Measurements from ENCODE around the gene HBD.

The HBD gene

GRCh38 chr11:5223686-5224085 is 10.6 kb downstream of the HBD start:
- no peak overlapping the region for H3K9ac ChIP-seq (ENCODE audit: low read depth, low read length)
- no peak for TF ChIP-seq CTCF (IDR thresholded peaks at IDR 0.05; ENCODE audit: borderline replicate concordance, extremely low read depth, low read length, poor library complexity, severe bottlenecking)
- TF ChIP-seq EZH2 (IDR thresholded peaks at IDR 0.05; ENCODE audit: borderline replicate concordance, low read depth, low read length, severe bottlenecking) = no peak
- no peak overlapping the region for H3K27ac ChIP-seq (ENCODE audit: low read length)
- no peaks in the 10 kb centered on the region for H4K20me1 ChIP-seq (ENCODE audit: insufficient read depth, low read length)
- H3K79me2 ChIP-seq (ENCODE audit: insufficient read depth, low read length) = no peaks in the 10 kb centered on the region
- no peak overlapping the region for H3K4me3 ChIP-seq (ENCODE audit: low read depth in 1 of 2, low read length in 2 of 2)
- H3K4me2 ChIP-seq (ENCODE audit: insufficient read depth, low read length) = no peak overlapping the region
- H3K36me3 ChIP-seq (ENCODE audit: insufficient read depth, low read length) = no peaks in the 10 kb centered on the region
- H3K27me3 ChIP-seq (ENCODE audit: insufficient read depth, low read length, poor library complexity) = peaks cover 3% of the 10 kb centered on the region
- H3K4me1 ChIP-seq (ENCODE audit: insufficient read depth, low read length) = no peaks in the 10 kb centered on the region
- H2AFZ ChIP-seq (ENCODE audit: low read depth, low read length) = no peak overlapping the region
- no peak for DNase-seq
- no peak for ATAC-seq (ENCODE audit: insufficient read depth, low read depth)
- no peaks in the 10 kb centered on the region for H3K9me3 ChIP-seq (ENCODE audit: insufficient read depth, low read length, severe bottlenecking)

GRCh38 chr11:5223146-5223545 is 11.1 kb downstream of the HBD start:
- H3K9ac ChIP-seq (ENCODE audit: low read depth, low read length) = no peak overlapping the region
- ATAC-seq (ENCODE audit: insufficient read depth, low read depth) (no peak), DNase-seq (no peak)
- H4K20me1 ChIP-seq (ENCODE audit: insufficient read depth, low read length) = no peaks in the 10 kb centered on the region
- H3K4me2 ChIP-seq (ENCODE audit: insufficient read depth, low read length) = no peak overlapping the region
- H3K4me1 ChIP-seq (ENCODE audit: insufficient read depth, low read length) = no peaks in the 10 kb centered on the region
- no peak overlapping the region for H3K4me3 ChIP-seq (ENCODE audit: low read depth in 1 of 2, low read length in 2 of 2)
- no peaks in the 10 kb centered on the region for H3K79me2 ChIP-seq (ENCODE audit: insufficient read depth, low read length)
- no peak overlapping the region for H3K27ac ChIP-seq (ENCODE audit: low read length)
- no peaks in the 10 kb centered on the region for H3K36me3 ChIP-seq (ENCODE audit: insufficient read depth, low read length)
- no peaks in the 10 kb centered on the region for H3K9me3 ChIP-seq (ENCODE audit: insufficient read depth, low read length, severe bottlenecking)
- H2AFZ ChIP-seq (ENCODE audit: low read depth, low read length) = no peak overlapping the region
- H3K27me3 ChIP-seq (ENCODE audit: insufficient read depth, low read length, poor library complexity) = peaks cover 3% of the 10 kb centered on the region
- no peak for TF ChIP-seq CTCF (IDR thresholded peaks at IDR 0.05; ENCODE audit: borderline replicate concordance, extremely low read depth, low read length, poor library complexity, severe bottlenecking)

GRCh38 chr11:5210376-5210885 is 23.9 kb downstream of the HBD start:
- Histone ChIP-seq H3K79me2 (ENCODE audit: insufficient read depth, low read length) (no peaks in the 10 kb centered on the region), H3K27ac (ENCODE audit: low read length) (no peak overlapping the region), H3K4me3 (ENCODE audit: low read depth in 1 of 2, low read length in 2 of 2) (no peak overlapping the region), H3K27me3 (ENCODE audit: insufficient read depth, low read length, poor library complexity) (peaks cover 4% of the 10 kb centered on the region), H3K36me3 (ENCODE audit: insufficient read depth, low read length) (no peaks in the 10 kb centered on the region), H3K4me1 (ENCODE audit: insufficient read depth, low read length) (no peaks in the 10 kb centered on the region), H4K20me1 (ENCODE audit: insufficient read depth, low read length) (no peaks in the 10 kb centered on the region), H3K4me2 (ENCODE audit: insufficient read depth, low read length) (no peak overlapping the region), H3K9me3 (ENCODE audit: insufficient read depth, low read length, severe bottlenecking) (no peaks in the 10 kb centered on the region), H2AFZ (ENCODE audit: low read depth, low read length) (no peak overlapping the region), H3K9ac (ENCODE audit: low read depth, low read length) (no peak overlapping the region)
- no peak for TF ChIP-seq CTCF (IDR thresholded peaks at IDR 0.05; ENCODE audit: borderline replicate concordance, extremely low read depth, low read length, poor library complexity, severe bottlenecking)
- no peak for TF ChIP-seq EZH2 (IDR thresholded peaks at IDR 0.05; ENCODE audit: borderline replicate concordance, low read depth, low read length, severe bottlenecking)
- ATAC-seq (ENCODE audit: insufficient read depth, low read depth) (no peak), DNase-seq (no peak)

GRCh38 chr11:5204787-5205186 is 29.5 kb downstream of the HBD start:
- Histone ChIP-seq H3K4me3 (ENCODE audit: low read depth in 1 of 2, low read length in 2 of 2) (no peak overlapping the region), H3K9me3 (ENCODE audit: insufficient read depth, low read length, severe bottlenecking) (no peaks in the 10 kb centered on the region), H3K79me2 (ENCODE audit: insufficient read depth, low read length) (no peaks in the 10 kb centered on the region), H2AFZ (ENCODE audit: low read depth, low read length) (no peak overlapping the region), H3K27me3 (ENCODE audit: insufficient read depth, low read length, poor library complexity) (peaks cover 9% of the 10 kb centered on the region), H3K27ac (ENCODE audit: low read length) (no peak overlapping the region), H3K4me1 (ENCODE audit: insufficient read depth, low read length) (no peaks in the 10 kb centered on the region), H3K36me3 (ENCODE audit: insufficient read depth, low read length) (no peaks in the 10 kb centered on the region), H3K9ac (ENCODE audit: low read depth, low read length) (no peak overlapping the region), H3K4me2 (ENCODE audit: insufficient read depth, low read length) (no peak overlapping the region), H4K20me1 (ENCODE audit: insufficient read depth, low read length) (no peaks in the 10 kb centered on the region)
- ATAC-seq (ENCODE audit: insufficient read depth, low read depth) (no peak), DNase-seq (no peak)
- no peak for TF ChIP-seq EZH2 (IDR thresholded peaks at IDR 0.05; ENCODE audit: borderline replicate concordance, low read depth, low read length, severe bottlenecking)
- peak; percentile 35 for TF ChIP-seq CTCF (IDR thresholded peaks at IDR 0.05; ENCODE audit: borderline replicate concordance, extremely low read depth, low read length, poor library complexity, severe bottlenecking)

Measured in DND-41 (cell line).